ENCODE results near the gene KMO.

KMO gene

DNA sequence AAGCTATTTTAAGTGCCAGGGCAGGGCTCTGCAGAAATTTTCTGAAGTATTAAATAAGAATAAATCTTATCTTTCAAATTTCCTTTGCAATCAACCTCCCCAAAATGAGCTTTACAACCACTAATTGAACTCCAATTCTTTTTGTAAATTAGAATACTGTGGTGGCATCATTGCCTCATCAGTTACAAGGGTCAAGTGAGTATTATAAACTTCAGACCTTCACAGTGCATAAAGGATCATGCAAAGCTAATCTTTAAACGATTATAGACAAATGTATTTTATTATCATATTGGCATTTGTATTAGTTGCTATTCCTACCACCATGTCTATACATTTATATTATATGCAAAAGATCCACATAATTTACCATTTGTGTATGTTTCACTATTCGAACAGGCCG lies 100.8 kb downstream of the KMO start:
- TF ChIP-seq, protein P1, sequence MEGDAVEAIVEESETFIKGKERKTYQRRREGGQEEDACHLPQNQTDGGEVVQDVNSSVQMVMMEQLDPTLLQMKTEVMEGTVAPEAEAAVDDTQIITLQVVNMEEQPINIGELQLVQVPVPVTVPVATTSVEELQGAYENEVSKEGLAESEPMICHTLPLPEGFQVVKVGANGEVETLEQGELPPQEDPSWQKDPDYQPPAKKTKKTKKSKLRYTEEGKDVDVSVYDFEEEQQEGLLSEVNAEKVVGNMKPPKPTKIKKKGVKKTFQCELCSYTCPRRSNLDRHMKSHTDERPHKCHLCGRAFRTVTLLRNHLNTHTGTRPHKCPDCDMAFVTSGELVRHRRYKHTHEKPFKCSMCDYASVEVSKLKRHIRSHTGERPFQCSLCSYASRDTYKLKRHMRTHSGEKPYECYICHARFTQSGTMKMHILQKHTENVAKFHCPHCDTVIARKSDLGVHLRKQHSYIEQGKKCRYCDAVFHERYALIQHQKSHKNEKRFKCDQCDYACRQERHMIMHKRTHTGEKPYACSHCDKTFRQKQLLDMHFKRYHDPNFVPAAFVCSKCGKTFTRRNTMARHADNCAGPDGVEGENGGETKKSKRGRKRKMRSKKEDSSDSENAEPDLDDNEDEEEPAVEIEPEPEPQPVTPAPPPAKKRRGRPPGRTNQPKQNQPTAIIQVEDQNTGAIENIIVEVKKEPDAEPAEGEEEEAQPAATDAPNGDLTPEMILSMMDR (IDR thresholded peaks at IDR 0.05; ENCODE audit: extremely low read depth, missing control alignments), result no peak
- no peak for DNase-seq (ENCODE audit: low spot score)

GRCh38 chr1:241635556-241636152 lies 103.5 kb downstream of the KMO start:
- TF ChIP-seq, protein P1 (IDR thresholded peaks at IDR 0.05; ENCODE audit: extremely low read depth, missing control alignments), result no peak
- DNase-seq (ENCODE audit: low spot score), result peak; percentile 14

DNA sequence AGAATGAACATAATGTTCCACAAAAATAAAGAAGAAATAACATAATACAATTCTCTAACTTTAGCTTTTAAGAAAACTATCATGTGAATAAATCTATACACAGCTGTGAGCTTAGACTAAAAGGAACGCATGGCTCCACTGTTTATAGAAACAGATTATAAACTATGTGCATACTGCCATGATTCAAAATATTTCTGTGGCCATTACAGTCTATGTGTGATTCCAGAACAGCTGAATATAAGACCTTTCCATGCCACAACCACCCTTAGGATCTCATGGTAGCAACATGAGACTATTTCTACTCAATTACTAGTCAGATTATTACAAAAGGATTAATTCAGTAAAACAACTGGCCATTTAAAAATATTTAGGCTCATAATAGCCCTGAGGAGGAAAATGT lies 104.1 kb downstream of the KMO start:
- DNase-seq (ENCODE audit: low spot score), result no peak
- TF ChIP-seq, protein P1 (IDR thresholded peaks at IDR 0.05; ENCODE audit: extremely low read depth, missing control alignments), result no peak

- TF ChIP-seq, protein P1 (IDR thresholded peaks at IDR 0.05; ENCODE audit: extremely low read depth, missing control alignments), result no peak
- DNase-seq (ENCODE audit: low spot score), result no peak
Observed at GRCh38 chr1:241637046-241637590, 104.9 kb downstream of the KMO start.

- TF ChIP-seq, protein P1 (IDR thresholded peaks at IDR 0.05; ENCODE audit: extremely low read depth, missing control alignments), result no peak
- DNase-seq (ENCODE audit: low spot score), result no peak
Observed at GRCh38 chr1:241637604-241638003, 105.4 kb downstream of the KMO start.

- TF ChIP-seq, protein P1 (IDR thresholded peaks at IDR 0.05; ENCODE audit: extremely low read depth, missing control alignments), result no peak
- no peak for DNase-seq (ENCODE audit: low spot score)
Observed at GRCh38 chr1:241638099-241638682, 106.0 kb downstream of the KMO start.

- peak; percentile 29 for DNase-seq (ENCODE audit: low spot score)
- TF ChIP-seq, protein P1 (IDR thresholded peaks at IDR 0.05; ENCODE audit: extremely low read depth, missing control alignments), result no peak
Observed at GRCh38 chr1:241638909-241639622, 106.9 kb downstream of the KMO start.
